SIG-M5 (cell line): ENCODE data around the gene BUB3.
A peak's percentile ranks its signal among the peaks of the same experiment; 100 is the strongest.

Experiments used
- DNase-seq: peaks from one replicate; lab custom pipeline; 2025; lab: John Stamatoyannopoulos, UW

Gene BUB3, protein sequence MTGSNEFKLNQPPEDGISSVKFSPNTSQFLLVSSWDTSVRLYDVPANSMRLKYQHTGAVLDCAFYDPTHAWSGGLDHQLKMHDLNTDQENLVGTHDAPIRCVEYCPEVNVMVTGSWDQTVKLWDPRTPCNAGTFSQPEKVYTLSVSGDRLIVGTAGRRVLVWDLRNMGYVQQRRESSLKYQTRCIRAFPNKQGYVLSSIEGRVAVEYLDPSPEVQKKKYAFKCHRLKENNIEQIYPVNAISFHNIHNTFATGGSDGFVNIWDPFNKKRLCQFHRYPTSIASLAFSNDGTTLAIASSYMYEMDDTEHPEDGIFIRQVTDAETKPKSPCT

DNA sequence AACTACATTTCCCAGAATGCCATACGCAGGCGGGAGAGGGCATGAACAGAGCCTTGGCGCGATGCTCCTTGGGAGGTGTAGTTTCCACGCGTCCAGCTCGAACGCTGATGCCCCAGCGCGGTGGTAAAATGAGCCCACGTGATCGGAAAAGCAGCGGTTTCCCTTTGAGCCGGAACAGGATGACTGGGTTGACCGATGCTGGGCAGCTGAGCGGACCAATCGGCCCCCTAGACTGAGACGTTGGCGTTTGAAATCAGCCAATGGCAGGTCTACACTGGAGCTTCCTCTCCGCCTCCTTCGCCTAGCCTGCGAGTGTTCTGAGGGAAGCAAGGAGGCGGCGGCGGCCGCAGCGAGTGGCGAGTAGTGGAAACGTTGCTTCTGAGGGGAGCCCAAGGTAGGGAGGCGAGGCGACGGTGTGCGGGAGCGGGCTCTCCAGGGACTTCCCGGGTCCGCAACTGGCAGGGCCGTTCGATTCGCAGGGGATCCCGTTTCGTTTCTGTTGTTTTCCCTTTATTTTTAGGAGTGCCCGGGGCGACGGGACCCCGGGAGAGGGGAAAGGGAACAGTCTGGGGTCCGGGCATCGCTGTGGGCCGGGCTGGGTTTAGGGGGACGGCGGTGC is at the start of gene BUB3:
Gene BUB3, plus strand, starts transcription at position 311 of the 619 bp plus-strand sequence. CDS start 516 bp downstream, outside the sequence.
- peak; percentile 95 for DNase-seq

DNA sequence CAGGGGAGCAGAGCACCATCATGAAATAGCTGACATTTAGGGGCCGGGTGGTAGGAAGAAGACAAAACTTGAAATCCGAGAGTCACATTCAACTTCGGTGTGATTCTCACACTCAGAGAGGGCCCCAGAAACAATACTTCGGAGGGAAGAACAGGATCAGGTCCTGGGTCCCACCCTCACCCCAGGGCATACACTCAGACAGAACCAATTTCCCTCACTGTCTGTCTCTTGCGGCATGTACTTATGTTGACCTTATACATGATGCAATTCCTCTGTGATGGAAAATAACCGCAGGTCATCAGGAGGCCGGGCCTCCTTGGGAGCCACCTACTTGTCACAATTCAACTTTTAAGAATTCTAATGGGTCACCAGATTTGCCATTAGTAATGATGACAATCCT is 44.7 kb upstream of the BUB3 start:
- DNase-seq = no peak

DNA sequence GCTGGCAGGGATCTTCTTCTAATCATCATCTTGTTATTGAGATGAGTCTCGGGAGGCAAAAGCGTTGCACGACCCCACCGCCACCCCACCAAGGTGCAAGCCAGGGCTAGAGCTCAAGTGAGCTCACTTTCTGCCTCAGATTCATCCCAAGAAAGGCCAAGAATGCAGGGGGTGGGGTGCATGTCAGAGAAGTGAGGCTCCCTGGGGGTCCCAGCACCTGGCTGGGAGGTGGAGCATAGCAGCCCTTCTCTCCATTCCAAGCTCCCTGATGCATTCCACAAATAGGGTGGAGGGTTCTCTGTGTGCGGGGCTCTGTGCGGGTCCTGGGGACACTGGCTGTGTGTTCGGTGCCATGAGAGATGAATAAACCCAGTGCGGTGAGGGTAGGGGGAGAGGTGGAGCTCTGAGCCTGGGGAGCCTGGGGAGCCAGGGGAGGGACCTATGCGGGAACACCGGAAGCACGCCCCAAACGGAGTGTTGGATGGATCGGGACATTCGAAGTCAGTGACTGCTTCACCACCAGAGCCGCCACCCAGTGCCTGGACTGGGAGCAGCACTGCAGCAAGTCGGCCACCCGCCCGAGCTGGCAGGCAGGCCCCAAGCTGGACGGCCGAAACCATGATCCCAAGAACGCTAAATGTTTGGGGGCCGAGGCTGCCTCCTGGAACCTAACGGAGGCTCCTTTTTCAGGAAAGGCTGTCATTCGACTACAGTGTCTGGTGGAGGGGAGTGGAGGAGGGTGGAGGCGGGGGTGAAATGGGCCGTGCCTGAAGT is 36.4 kb upstream of the BUB3 start:
- DNase-seq = no peak

DNA sequence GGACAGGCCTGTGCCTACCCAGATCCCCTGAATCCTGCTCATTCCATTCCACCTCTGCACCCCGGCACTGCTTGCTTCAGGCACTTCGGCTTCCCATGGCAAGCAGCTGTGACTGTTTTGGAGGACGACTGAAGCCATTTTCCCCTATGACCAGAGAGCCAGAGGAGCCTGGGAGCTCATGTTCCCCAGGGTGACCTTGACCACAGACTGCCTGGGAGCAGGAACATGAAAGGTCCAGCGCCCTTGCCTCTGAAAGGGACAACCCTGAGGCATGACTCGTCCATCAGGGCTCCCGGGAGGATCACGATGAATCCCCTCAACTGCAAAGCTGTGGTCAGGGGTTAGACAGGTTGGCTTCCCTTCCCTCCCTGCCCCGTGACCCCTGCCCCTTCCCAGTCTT is 35.1 kb upstream of the BUB3 start:
- no peak for DNase-seq

DNA sequence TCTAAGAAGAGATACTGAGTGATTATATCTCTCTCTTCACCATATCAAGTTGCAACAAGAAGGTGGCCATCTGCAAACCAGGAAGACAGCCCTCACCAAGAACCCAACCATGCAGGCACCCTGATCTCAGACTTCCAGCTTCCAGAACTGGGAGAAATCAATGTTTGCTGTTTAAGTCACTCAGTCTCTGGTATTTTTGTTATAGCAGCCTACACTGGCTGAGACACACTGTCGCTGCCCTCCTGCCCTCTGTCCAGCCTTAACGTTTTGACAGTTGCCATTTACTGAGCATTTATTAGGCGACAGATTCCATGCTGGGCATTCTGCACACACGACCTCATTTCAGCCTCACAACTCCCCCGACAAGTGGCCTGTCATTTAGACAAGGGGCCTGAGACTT is 28.0 kb upstream of the BUB3 start:
- no peak for DNase-seq

DNA sequence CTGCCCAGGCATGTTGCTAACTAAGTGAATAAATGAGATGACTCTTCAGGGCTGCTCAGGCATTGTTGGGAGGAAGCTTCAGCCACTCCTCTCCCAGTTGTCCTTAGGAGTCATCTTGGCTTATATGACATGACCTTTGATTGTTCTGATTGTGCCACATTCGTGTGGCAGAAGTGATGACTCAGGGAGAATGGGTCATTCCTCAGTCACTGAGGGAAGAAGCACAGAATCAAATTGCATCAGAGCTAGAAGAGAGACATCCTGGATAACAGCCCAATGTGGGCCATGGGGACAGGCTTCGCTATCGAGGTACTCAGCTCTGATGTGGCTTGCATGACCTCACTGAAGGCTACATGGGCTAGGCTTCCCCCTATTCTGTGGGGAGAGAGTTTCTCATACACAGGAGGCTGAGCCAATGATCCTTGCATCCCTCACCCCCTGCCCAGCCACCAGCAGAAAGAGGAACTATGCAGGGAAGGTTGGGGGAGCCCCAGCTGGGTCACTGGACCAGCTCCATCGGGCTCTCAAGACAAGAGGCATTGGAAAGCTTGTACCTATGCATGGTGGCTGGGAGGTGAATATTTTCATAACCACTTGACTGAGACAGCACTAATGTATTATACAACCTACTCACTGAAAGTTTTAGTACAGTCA is 24.5 kb upstream of the BUB3 start:
- DNase-seq = no peak

DNA sequence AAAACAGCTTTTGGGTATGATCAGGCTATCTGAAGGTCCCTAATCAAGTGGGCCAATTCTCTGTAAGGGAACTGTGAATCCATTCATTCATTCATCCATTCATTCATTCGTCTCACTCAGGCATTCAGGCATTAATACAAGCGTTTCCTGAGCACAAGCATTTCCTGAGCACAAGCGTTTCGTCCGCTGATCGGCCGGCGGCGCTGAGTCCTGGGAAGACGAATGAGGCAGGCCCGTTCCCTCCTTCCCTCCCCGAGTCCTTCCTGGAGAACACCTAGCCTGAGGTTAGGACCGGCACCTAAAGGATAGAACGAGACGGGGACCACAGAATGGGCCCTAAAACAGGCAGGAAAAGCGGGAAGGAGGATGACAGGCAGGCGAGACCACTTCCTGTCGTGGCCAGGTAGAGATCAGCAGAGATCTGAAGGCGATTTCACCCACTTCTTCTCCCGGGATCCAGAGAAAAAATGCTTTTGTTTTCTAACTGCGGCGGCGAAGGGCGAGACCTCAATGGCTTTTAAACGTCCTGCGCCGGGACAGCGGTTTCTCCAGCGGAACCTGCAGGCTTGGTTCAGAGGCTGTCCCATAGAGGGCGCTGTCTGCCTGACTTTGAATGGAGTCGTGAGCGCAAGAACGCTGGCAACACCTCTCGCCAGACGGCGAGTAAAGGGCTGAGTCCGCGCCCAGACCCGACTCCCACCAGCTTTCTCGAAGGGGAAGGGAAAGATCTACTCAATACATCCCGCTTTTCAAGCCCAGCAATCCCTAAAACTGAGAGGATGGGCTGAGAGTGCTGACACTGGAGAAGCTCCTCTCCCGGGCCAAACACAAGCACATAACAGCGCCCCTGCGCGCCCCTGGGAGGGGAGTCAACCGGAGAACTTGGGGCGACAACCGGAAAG is 21.4 kb upstream of the BUB3 start:
- no peak for DNase-seq

DNA sequence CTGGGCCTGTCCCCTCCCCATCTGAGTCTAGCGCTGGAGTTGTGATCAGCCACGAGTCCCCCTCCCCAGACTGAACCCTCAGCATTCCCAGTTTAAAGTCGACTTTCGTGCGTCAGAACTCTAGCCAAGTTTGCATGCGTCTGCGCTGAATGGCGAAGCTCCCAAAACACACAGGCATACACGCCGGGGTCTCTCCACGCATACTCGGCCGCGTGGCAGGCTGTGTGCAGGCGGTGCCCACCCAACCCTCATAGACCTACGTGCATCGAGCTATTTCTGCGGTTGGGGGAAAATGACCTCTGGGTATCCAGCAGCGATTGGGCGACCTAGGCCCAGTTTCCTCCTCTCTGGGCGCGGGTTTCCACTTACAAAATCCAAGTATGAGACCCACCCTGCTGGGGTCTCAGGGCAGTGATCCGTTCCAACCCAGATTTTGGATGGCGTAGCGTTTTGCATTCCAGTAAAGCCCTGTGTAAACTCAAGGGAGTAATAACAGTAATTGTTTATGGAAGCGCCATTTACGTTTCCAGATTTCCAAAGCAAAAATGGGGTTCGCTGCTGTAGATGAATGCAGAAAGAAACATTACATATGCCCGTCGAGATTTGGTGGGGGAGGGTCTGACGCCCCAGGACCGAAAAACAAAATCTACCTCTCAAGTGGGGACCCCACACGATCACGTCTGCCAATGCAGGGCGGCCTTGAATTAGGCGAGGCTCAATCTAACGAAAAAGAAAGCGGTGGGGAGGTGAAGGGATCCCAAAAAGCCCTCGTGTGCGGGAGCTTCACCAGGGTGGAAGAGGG is 20.5 kb upstream of the BUB3 start:
- no peak for DNase-seq

DNA sequence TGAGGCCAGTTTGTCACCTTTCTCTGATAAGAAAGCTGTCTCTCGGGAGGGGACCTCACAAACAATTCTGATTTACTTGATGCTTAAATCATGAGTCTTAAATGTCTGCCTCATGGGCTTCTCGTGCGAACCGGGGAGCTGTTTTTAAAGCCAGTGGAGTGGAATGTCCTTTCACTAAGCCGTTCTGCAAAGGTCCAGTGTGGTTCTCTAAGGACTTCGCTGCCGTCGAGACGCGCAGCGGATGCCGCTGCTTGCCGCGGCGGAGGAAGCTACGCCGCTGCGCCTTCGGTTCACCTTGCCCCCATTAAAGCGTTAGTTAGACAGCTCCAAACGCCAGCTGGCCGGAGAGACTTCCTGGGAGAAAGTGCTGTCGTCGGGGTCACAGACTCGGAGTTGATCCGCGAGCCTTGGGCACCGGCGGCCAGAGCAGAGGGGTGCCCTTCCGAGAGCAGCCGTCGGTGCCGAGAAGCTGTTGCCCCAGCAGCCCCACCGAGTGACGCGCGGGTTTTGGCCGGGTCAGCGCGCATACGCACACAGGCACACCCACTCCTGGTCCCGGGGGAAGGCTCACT is 19.8 kb upstream of the BUB3 start:
- no peak for DNase-seq

DNA sequence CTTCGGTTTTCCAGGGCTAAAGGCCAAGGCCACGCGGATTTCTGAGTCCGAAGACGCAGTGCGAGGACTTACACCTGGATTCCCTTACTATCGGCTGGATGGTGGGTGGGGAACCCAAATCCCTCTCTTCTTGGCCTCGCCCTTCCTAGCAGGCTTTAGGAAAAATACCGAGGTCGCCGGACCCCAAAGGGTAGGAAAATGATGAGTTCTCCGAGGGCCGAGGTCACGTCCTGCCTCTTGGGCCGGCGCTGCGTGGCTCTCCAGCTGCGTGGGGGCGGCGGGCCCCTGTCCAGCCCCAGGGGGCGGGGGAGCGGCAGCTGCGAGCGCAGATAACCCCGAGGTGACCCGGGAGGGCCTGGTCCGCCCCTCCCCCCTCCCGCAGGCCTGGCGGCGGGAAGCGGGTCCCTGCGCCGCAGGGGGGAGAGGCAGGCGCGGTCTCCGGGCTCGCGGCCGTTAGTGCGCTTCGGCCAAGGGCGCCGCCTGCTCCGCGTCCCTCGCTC is 19.2 kb upstream of the BUB3 start:
- no peak for DNase-seq

DNA sequence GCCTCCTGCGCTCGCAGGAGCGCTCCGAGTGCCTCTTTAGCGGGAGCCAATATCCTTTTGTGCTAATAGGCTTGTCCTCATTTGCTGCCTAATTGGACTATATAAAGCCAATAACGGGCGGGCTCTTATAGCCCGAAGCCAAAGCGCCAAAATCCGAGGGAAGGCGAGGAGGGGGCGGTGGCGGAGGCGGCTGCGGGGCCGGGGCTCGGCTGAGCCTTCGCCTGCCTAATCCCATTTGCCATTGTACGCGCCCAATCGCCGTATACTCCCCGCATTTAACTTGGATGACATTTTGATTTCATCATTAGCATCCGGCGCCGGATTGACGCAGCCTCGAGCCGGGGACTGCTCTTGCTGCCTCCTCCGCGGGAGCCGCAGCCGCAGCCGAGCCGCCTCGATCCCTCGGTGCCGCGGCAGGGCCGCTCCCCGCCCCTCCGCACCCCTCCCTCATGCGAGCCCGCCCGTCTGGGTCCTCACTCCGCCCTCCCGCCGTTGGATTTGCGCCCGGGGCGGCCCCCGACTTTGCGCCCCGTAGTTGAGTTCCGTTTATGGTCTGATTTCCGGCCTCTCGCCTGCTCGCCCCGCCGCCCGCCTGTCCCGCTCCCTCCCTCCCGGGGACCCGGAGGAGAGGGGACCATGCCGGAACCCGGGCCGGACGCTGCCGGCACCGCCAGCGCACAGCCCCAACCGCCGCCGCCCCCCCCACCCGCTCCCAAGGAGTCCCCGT is 18.6 kb upstream of the BUB3 start, which contains the start of gene HMX3:
Gene HMX3, plus strand, starts transcription at position 556 of the 727 bp plus-strand sequence. Its CDS starts 81 bp downstream, at position 637.
- DNase-seq = no peak

DNA sequence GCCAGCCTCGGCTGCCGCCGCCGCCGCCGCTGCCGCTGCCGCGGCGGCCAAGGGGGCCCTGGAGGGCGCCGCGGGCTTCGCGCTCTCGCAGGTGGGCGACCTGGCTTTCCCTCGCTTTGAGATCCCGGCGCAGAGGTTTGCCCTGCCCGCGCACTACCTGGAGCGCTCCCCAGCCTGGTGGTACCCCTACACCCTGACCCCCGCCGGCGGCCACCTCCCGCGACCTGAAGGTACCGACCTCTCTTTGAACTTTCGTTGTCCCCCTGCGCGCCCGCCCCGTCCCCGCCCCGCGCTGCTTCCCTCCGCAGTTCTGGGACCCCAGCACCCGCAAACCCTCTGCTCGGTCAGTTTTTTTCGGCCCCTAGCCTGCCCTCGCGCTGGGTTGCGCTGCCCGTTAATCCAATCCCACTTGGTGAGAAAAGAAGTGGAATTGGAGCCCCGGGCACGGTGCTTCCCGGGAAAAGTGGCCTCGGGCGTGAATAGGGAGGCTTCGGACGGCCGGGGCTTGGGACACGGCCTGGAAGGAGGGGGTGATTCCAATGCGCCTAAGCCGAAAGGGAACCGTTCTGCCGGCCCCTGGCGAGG is 17.9 kb upstream of the BUB3 start:
- DNase-seq = no peak

DNA sequence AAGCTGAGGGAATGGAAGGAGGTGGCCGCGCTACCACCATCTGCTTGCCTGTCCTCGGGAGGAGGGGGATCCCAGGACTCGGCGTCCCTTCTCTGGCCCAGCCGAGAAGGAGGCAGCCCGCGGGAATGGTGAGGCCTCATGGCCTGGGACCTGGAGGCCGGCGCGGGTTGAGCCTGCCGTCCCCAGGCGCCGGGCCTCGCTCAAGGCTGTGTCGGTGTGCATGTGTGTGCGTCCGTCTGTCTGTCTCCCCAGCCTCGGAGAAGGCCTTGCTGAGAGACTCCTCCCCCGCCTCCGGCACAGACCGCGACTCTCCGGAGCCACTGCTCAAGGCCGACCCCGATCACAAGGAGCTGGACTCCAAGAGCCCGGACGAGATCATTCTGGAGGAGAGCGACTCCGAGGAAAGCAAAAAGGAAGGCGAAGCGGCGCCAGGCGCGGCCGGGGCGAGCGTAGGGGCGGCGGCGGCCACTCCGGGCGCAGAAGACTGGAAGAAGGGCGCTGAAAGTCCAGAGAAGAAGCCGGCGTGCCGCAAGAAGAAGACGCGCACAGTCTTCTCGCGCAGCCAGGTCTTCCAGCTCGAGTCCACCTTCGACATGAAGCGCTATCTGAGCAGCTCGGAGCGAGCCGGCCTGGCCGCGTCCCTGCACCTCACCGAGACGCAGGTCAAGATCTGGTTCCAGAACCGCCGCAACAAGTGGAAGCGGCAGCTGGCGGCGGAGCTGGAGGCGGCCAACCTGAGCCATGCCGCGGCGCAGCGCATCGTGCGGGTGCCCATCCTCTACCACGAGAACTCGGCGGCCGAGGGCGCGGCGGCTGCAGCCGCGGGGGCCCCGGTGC is 17.2 kb upstream of the BUB3 start:
- DNase-seq = no peak

DNA sequence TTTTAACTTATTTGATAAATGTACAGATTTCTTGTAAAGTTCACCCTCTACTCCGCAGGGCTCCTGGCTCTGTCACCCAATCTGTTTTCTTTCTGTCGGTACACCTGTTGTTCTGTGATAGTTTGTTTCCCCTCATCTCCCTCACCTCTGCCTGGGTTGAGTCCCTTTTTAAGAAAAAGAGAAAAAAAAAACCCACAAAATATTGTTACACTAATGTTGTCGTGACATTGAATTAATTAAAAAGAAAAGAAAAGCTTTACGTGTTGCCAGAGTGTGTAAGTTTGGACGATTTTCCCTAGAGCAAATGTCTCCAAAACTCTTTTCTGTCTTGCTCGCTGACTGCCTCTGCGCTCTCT is 15.1 kb upstream of the BUB3 start:
- DNase-seq = no peak

DNA sequence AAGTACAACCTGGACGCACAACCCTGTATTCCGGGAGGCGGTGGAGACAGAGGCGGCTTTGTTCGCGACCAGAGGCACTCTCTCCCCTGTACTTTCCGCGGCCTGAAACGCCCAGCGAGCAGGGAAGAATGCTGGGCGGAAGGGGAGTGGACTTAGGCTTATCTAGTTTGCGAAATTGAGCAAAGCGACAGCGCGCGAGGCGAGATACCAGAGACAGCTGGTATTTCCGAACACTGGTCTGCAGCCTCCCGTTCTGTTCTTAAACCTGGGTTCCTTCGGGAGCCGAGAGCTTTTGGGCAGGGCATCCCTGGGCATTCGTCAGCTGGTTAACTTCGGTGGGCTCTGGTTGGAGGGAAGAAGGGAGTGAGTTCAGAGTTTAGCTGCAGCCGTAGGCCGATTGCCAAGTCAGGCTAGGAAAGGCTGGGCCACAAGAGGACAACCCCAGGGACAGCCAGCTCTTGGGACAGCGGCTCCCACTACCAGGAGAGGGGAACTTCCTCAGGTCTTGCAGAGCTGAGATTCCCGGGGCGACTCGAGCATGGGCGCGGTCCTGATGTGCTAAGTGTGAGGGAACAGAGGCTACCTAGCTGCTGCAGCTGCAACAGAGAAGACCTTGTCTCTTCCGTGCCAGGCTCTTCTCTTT is 14.6 kb upstream of the BUB3 start:
- DNase-seq = no peak

DNA sequence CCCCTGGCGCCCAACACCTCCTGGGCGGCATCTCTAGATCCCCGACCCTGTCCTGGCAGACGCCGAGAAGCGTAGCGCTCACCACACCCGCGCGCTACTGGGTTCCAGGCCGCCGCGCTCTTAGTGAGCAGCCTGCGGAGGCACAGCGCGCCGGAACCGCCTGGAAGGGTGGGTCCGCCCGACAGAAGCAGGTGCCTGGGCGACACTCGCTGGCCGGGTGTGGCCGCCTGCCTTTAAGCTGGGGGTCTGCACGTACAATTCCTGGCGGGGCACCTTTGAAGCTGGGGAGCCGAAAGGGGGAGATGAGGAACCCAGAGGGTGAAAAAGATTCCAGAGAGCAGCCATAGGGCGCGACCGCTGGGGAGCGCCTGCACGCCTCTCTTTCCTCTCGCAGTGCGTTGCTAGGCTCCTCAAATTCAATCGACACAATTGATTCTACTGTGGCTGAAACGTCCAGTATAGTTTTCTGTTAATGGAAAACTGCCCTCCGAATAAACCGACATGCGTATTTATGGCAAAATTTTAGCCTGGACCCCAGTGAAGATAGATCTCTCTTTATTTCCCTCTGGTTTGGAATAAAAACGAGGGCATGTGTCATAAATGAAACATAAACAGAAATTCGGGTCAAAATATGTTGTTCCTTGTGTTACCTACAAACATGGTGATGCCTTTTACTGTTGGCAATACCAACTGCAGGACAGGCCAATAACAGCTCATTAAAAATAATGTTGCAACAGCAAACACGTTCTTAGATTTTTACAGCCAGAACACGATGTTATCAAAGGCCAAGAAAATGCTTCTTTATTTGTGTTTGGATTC is 13.8 kb upstream of the BUB3 start:
- DNase-seq = no peak

DNA sequence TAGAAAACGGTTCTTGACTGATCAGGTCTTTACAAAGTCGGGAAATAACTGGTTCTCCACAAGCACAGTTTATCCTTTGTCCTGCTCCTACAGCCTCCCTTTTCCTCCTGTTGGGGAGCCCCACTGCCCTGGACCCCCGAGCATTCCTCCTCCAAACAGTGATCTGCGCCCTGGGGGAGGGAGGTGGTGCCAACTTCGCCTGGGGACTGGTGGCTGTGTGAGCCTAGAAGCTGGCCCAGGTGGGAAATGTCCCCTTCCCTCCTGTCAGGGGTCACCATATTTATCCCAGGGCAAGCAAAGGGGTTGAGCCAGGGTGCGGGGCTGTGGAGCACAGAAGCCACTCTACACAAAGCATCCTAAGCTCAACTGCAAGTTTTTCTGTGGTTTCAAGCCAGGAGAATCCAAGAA is 13.2 kb upstream of the BUB3 start:
- DNase-seq = no peak
